ENCODE measurements around the gene PFKM. TPM values are rescaled to one million over a fixed set of nuclear protein-coding genes. Genes with fewer than 3 reads are reported as not detected.

The PFKM gene
- total and polyA plus RNA-seq, 2 donors (not counting 3 experiments of a cell fraction or from before 2014, with no cell fraction given) = 53.4 to 74.4 TPM

GRCh38 chr12:48180424-48180823 is 61.3 kb downstream of the PFKM start:
- H3K9me3 ChIP-seq (replicated peaks; ENCODE audit: control insufficient read depth, insufficient read depth, low read length) = no peaks in the 10 kb centered on the region
- no peak overlapping the region for H3K4me3 ChIP-seq (replicated peaks in 1 of 3; ENCODE audit: insufficient read depth in 1 of 3, low read depth in 1 of 3, low read length in 3 of 3)
- H3K27me3 ChIP-seq (ENCODE audit: control insufficient read depth in 2 of 2, insufficient read depth in 2 of 2, low read length in 2 of 2) = peaks cover 64 to 66% of the 10 kb centered on the region in 2 experiments
- intact Hi-C loops (cut with micrococcal nuclease) (loop anchor here (5.0 kb wide), 1 partner anchor 272 kb away; no protein-coding TSS in a partner anchor), dilution Hi-C loops (cut with MboI; ENCODE audit: extremely low pct_ligation_motif_present, low sequenced_read_pairs) (no loop called here)
- TF ChIP-seq EZH2 (IDR thresholded peaks at IDR 0.05; ENCODE audit: borderline replicate concordance, low read depth, low read length, severe bottlenecking) (no peak), GATA2 (IDR thresholded peaks at IDR 0.05; ENCODE audit: insufficient read depth, insufficient read length, low read depth, low read length) (no peak), POLR2AphosphoS5 (IDR thresholded peaks at IDR 0.05; ENCODE audit: insufficient read depth, low read depth, low read length) (no peak), MYC (IDR thresholded peaks at IDR 0.05; ENCODE audit: low read depth, low read length) (no peak), CTCF (IDR thresholded peaks at IDR 0.05; ENCODE audit: extremely low read depth in 1 of 2, insufficient read depth in 1 of 2, low read depth in 1 of 2, low read length in 2 of 2) (no peak), FOS (IDR thresholded peaks at IDR 0.05; ENCODE audit: borderline replicate concordance, insufficient read depth, low read length) (no peak), JUN (IDR thresholded peaks at IDR 0.05; ENCODE audit: borderline replicate concordance, insufficient read depth, insufficient read length, low read depth) (no peak), POLR2A (IDR thresholded peaks at IDR 0.05; ENCODE audit: low read depth, low read length) (no peak)
- BruUV-seq (replicated peaks) = no TSS peak
- no peaks in the 10 kb centered on the region for H3K36me3 ChIP-seq (ENCODE audit: control insufficient read depth in 2 of 2, extremely low read depth in 1 of 2, insufficient read depth in 2 of 2, low read length in 2 of 2)
- H2AFZ ChIP-seq (ENCODE audit: low read depth, low read length) = no peak overlapping the region
- no peaks in the 10 kb centered on the region for H3K9me1 ChIP-seq (replicated peaks; ENCODE audit: control insufficient read depth, extremely low read depth, insufficient read depth, low read length)
- no peak for DNase-seq (ENCODE audit: low read depth, low spot score)
- H4K20me1 ChIP-seq (replicated peaks; ENCODE audit: control insufficient read depth, extremely low read depth, insufficient read depth, low read length) = no peaks in the 10 kb centered on the region
- H3K4me1 ChIP-seq (ENCODE audit: control insufficient read depth, extremely low read depth, insufficient read depth, low read length) = no peaks in the 10 kb centered on the region
- ChIA-PET POLR2A (no interaction called here), CTCF (interaction anchor here (1.0 to 1.5 kb wide), 3 partner anchors 9 to 438 kb away, joined by 3 to 4 read pairs (median 4); no protein-coding TSS in a partner anchor)
- H3K9ac ChIP-seq (replicated peaks; ENCODE audit: extremely low read depth, insufficient read depth, low read length) = no peak overlapping the region
- H3K79me2 ChIP-seq (ENCODE audit: control insufficient read depth, insufficient read depth, low read length) = no peaks in the 10 kb centered on the region
- no peak for FAIRE-seq
- no peak overlapping the region for H3K4me2 ChIP-seq (ENCODE audit: insufficient read depth, low read length)
- H3K27ac ChIP-seq (ENCODE audit: insufficient read depth, low read depth, low read length) = no peak overlapping the region
